Ascending aorta (tissue), 2 donors: ENCODE data around the gene MORC1. TPM values are rescaled to one million over a fixed set of nuclear protein-coding genes. Genes with fewer than 3 reads are reported as not detected.

ENCODE experiments used
- DNase-seq, 2 donors: peaks; one replicate each; pipeline ENCODE4 v3.0.0-alpha.2; 2019; ENCODE audit warnings: low spot score in 2 of 2
- H3K27ac ChIP-seq, 2 donors: fragments of 200-600 bp; sonication (generic); one replicate each; pipeline ENCODE4 v1.5.1; 2016 to 2017; ENCODE audit warnings: mild to moderate bottlenecking in 1 of 2
- H3K27me3 ChIP-seq: fragments of 200-600 bp; sonication (generic); one replicate; pipeline ENCODE4 v1.5.1; 2017
- H3K36me3 ChIP-seq, 2 donors: fragments of 200-600 bp; sonication (generic); one replicate each; pipeline ENCODE4 v1.5.1; 2016
- H3K4me1 ChIP-seq, 2 donors: fragments of 200-600 bp; sonication (generic); one replicate each; pipeline ENCODE4 v1.5.1; 2016 to 2017; ENCODE audit warnings: mild to moderate bottlenecking in 1 of 2
- H3K4me3 ChIP-seq, 2 donors: fragments of 200-600 bp; sonication (generic); one replicate each; pipeline ENCODE4 v1.5.1; 2016 to 2017; ENCODE audit warnings: mild to moderate bottlenecking in 1 of 2
- H3K9me3 ChIP-seq, 2 donors: fragments of 200-600 bp; sonication (generic); one replicate each; pipeline ENCODE4 v1.5.1; 2016
- CTCF ChIP-seq, 3 experiments: fragments of 200-600 bp in 2 of 3; fragments of 450-650 bp in 1 of 3; sonication (generic) in 2 of 3; IDR thresholded peaks; one replicate each; pipeline ENCODE4 v1.5.1; 2016 to 2019; ENCODE audit warnings: antibody characterized with exemption in 3 of 3, mild to moderate bottlenecking in 1 of 3, moderate library complexity in 1 of 3
- intact Hi-C: fragments of 100-400 bp; cut with DNase I; formaldehyde crosslinking; loops from one replicate; pipeline ENCODE4 v1.15.1; 2023
- total RNA-seq: library from RNA; depleted of rRNA; stranded (reverse); fragments of >200 nt; gene quantifications from one replicate; pipeline ENCODE4 v1.1.0, GENCODE V29; 2016

Gene MORC1
- total RNA-seq, 1 donor from 2014 or later, result not detected

- no peak for DNase-seq
- Histone ChIP-seq H3K27me3 (no peaks in the 10 kb centered on the region), H3K9me3 (no peaks in the 10 kb centered on the region), H3K4me3 (no peak overlapping the region), H3K36me3 (no peaks in the 10 kb centered on the region), H3K4me1 (no peaks in the 10 kb centered on the region), H3K27ac (no peak overlapping the region)
- intact Hi-C loops, result no loop called here
- no peak for TF ChIP-seq CTCF (IDR thresholded peaks at IDR 0.05)
Measured at GRCh38 chr3:108998436-108998835, 119.5 kb downstream of the MORC1 start.

GRCh38 chr3:108985844-108986243 lies 132.1 kb downstream of the MORC1 start:
- Histone ChIP-seq H3K4me1 (no peaks in the 10 kb centered on the region), H3K27ac (no peak overlapping the region), H3K9me3 (no peaks in the 10 kb centered on the region), H3K36me3 (no peaks in the 10 kb centered on the region), H3K27me3 (no peaks in the 10 kb centered on the region), H3K4me3 (no peak overlapping the region)
- no peak for DNase-seq
- intact Hi-C loops, result no loop called here
- TF ChIP-seq CTCF (IDR thresholded peaks at IDR 0.05), result no peak

- DNase-seq, result no peak
- no peaks in the 10 kb centered on the region for H3K9me3 ChIP-seq
- no peak overlapping the region for H3K4me3 ChIP-seq
- H3K27ac ChIP-seq, result no peak overlapping the region
- H3K36me3 ChIP-seq, result no peaks in the 10 kb centered on the region
- TF ChIP-seq CTCF (IDR thresholded peaks at IDR 0.05), result no peak
- no peaks in the 10 kb centered on the region for H3K27me3 ChIP-seq
- no peaks in the 10 kb centered on the region for H3K4me1 ChIP-seq
- intact Hi-C loops, result no loop called here
Measured at GRCh38 chr3:108983051-108983450, 134.9 kb downstream of the MORC1 start.

GRCh38 chr3:108976058-108976457 lies 141.9 kb downstream of the MORC1 start:
- intact Hi-C loops, result no loop called here
- no peak for TF ChIP-seq CTCF (IDR thresholded peaks at IDR 0.05)
- no peak for DNase-seq
- Histone ChIP-seq H3K27me3 (no peaks in the 10 kb centered on the region), H3K27ac (no peak overlapping the region), H3K9me3 (no peaks in the 10 kb centered on the region), H3K4me3 (no peak overlapping the region), H3K36me3 (no peaks in the 10 kb centered on the region), H3K4me1 (no peaks in the 10 kb centered on the region)

GRCh38 chr3:108973019-108973418 lies 144.9 kb downstream of the MORC1 start:
- no peaks in the 10 kb centered on the region for H3K4me1 ChIP-seq
- no peaks in the 10 kb centered on the region for H3K9me3 ChIP-seq
- no peaks in the 10 kb centered on the region for H3K36me3 ChIP-seq
- no peaks in the 10 kb centered on the region for H3K27me3 ChIP-seq
- DNase-seq, result no peak
- no peak overlapping the region for H3K27ac ChIP-seq
- no peak for TF ChIP-seq CTCF (IDR thresholded peaks at IDR 0.05)
- no peak overlapping the region for H3K4me3 ChIP-seq
- intact Hi-C loops, result no loop called here

GRCh38 chr3:108972482-108972881 lies 145.5 kb downstream of the MORC1 start:
- Histone ChIP-seq H3K9me3 (no peaks in the 10 kb centered on the region), H3K4me3 (no peak overlapping the region), H3K27ac (no peak overlapping the region), H3K4me1 (no peaks in the 10 kb centered on the region), H3K27me3 (no peaks in the 10 kb centered on the region), H3K36me3 (no peaks in the 10 kb centered on the region)
- no peak for TF ChIP-seq CTCF (IDR thresholded peaks at IDR 0.05)
- no peak for DNase-seq
- intact Hi-C loops, result no loop called here
